Transverse colon (tissue), 4 donors: ENCODE measurements around the gene TNNC2. TPM values are rescaled to one million over a fixed set of nuclear protein-coding genes. Genes with fewer than 3 reads are reported as not detected.
"Not testable (repeated sequence)": the region's sequence is repeated elsewhere in the genome, so short reads cannot be mapped to it uniquely, and the experiment has no call there.

Experiments
- DNase-seq: peaks from one replicate; pipeline ENCODE4 v3.0.0-alpha.2; 2019
- H3K27ac ChIP-seq, 4 donors: fragments of 200-600 bp; sonication (generic); 2 replicates each; pipeline ENCODE4 v1.5.1; 2016 to 2018; ENCODE audit warnings: inconsistent platforms in 4 of 4
- H3K27me3 ChIP-seq: fragments of 200-600 bp; sonication (generic); 2 replicates; pipeline ENCODE4 v1.5.1; 2017; ENCODE audit warnings: inconsistent platforms
- H3K36me3 ChIP-seq, 4 donors: fragments of 200-600 bp; sonication (generic); 2 replicates each; pipeline ENCODE4 v1.5.1; 2017 to 2019; ENCODE audit warnings: inconsistent platforms in 4 of 4
- H3K4me1 ChIP-seq, 4 donors: fragments of 200-600 bp; sonication (generic); 2 replicates each; pipeline ENCODE4 v1.5.1; 2017 to 2020; ENCODE audit warnings: inconsistent platforms in 4 of 4
- H3K4me3 ChIP-seq, 4 donors: fragments of 200-600 bp; sonication (generic); 1 replicate in 1 of 4; 2 replicates in 3 of 4; pipeline versions ENCODE4 v1.5.1 to v1.6.1; 2017 to 2019; ENCODE audit warnings: inconsistent platforms in 4 of 4
- H3K9me3 ChIP-seq, 2 donors: fragments of 200-600 bp; sonication (generic); 2 replicates each; pipeline ENCODE4 v1.5.1; 2017 to 2019; ENCODE audit warnings: inconsistent platforms in 2 of 2
- CTCF ChIP-seq, 5 experiments: fragments of 200-600 bp in 3 of 5; fragments of 450-650 bp in 2 of 5; sonication (generic) in 3 of 5; IDR thresholded peaks; 1 replicate in 2 of 5; 2 replicates in 3 of 5; pipeline ENCODE4 v1.5.1; 2016 to 2017; ENCODE audit warnings: antibody characterized with exemption in 5 of 5, inconsistent platforms in 3 of 5, mild to moderate bottlenecking in 2 of 5, moderate library complexity in 1 of 5
- EP300 ChIP-seq: sonication (generic); formaldehyde crosslinking; IDR thresholded peaks from one replicate; pipeline ENCODE4 v1.6.1; 2017; ENCODE audit warnings: antibody characterized with exemption, low read depth
- POLR2A ChIP-seq: fragments of 450-650 bp; IDR thresholded peaks from one replicate; pipeline ENCODE4 v1.6.1; 2016; ENCODE audit warnings: antibody characterized with exemption, mild to moderate bottlenecking, moderate library complexity
- POLR2AphosphoS5 ChIP-seq, 3 donors: sonication (generic); formaldehyde crosslinking; IDR thresholded peaks; one replicate each; pipeline ENCODE4 v1.6.1; 2016; ENCODE audit warnings: antibody characterized with exemption in 3 of 3
- WGBS, 2 donors: methylation state at CpG; one replicate each; pipeline ENCODE4 v1.1.5; 2018; ENCODE audit warnings: low coverage in 1 of 2; 5-methylcytosine and 5-hydroxymethylcytosine counted together
- in situ Hi-C, 4 donors: fragments of 200-750 bp; cut with MboI; loops; one replicate each; pipeline versions ENCODE4 v1.15.0 to v1.15.1; 2017; ENCODE audit warnings: low sequenced_read_pairs in 3 of 4, low pct_ligation_motif_present in 1 of 4, low pct_unique_long_range_greater_than_20kb in 1 of 4
- intact Hi-C: fragments of 100-400 bp; cut with DNase I; formaldehyde crosslinking; loops from one replicate; pipeline ENCODE4 v1.15.1; 2023; ENCODE audit warnings: low total_unique reads
- total RNA-seq, 4 donors: library from RNA; depleted of rRNA; stranded (reverse); fragments of >200 nt; gene quantifications; one replicate each; pipeline ENCODE4 v1.1.0, GENCODE V29; 2016

Gene TNNC2
- total RNA-seq, 4 donors from 2014 or later: 3.5 to 36.3 (median 4.6) TPM; not detected in 1

GRCh38 chr20:45810191-45810970 is 16.7 kb downstream of the TNNC2 start:
- DNase-seq: no peak
- intact Hi-C loops: no loop called here
- no peak overlapping the region for H3K4me3 ChIP-seq
- TF ChIP-seq POLR2A (no peak), EP300 (no peak), CTCF (IDR thresholded peaks at IDR 0.05) (no peak), POLR2AphosphoS5 (IDR thresholded peaks at IDR 0.05) (no peak)
- in situ Hi-C loops: loop anchor here in 1 of 4 donors (25.0 kb wide), 1 partner anchor 152 kb away; the partner anchor contains the start of gene ZNF335
- H3K36me3 ChIP-seq: peaks cover 0 to 51% (median 22%) of the 10 kb centered on the region in 4 donors
- H3K4me1 ChIP-seq: peaks cover 6 to 22% (median 15%) of the 10 kb centered on the region in 4 donors
- H3K27me3 ChIP-seq: no peaks in the 10 kb centered on the region
- H3K9me3 ChIP-seq: no peaks in the 10 kb centered on the region
- no peak overlapping the region for H3K27ac ChIP-seq
- WGBS, 2 donors: 90 to 95% methylated on average over 5 to 8 of the region's 8 CpGs

- Histone ChIP-seq H3K27ac (no peak overlapping the region), H3K4me3 (no peak overlapping the region), H3K4me1 (peaks cover 0 to 12% (median 4%) of the 10 kb centered on the region in 4 donors), H3K36me3 (peaks cover 0 to 65% (median 32%) of the 10 kb centered on the region in 4 donors), H3K9me3 (no peaks in the 10 kb centered on the region), H3K27me3 (no peaks in the 10 kb centered on the region)
- TF ChIP-seq CTCF (IDR thresholded peaks at IDR 0.05) (no peak), POLR2A (no peak), POLR2AphosphoS5 (IDR thresholded peaks at IDR 0.05) (no peak), EP300 (no peak)
- 96 to 100% methylated on average over 1 to 7 of the region's 7 CpGs for WGBS, 2 donors
- in situ Hi-C loops: loop anchor here in 1 of 4 donors (25.0 kb wide), 1 partner anchor 160 kb away; the partner anchor contains the start of gene ZNF335
- DNase-seq: no peak
- intact Hi-C loops: loop anchor here (10.0 kb wide), 1 partner anchor 153 kb away; no protein-coding TSS in a partner anchor
These were observed 25.3 kb downstream of the TNNC2 start for GRCh38 chr20:45801851-45802250.

- Histone ChIP-seq H3K4me3 (no peak overlapping the region), H3K4me1 (peaks cover 0 to 12% (median 4%) of the 10 kb centered on the region in 4 donors), H3K36me3 (peaks cover 0 to 65% (median 26%) of the 10 kb centered on the region in 4 donors), H3K27me3 (no peaks in the 10 kb centered on the region), H3K9me3 (no peaks in the 10 kb centered on the region), H3K27ac (peak overlapping the region; percentile 24 to 42 (median 30))
- 32 to 34% methylated on average over 4 of the region's 4 CpGs for WGBS, 2 donors
- no peak for TF ChIP-seq POLR2A
- peak; percentile 62 to 70 (median 64) for TF ChIP-seq CTCF (IDR thresholded peaks at IDR 0.05)
- TF ChIP-seq POLR2AphosphoS5 (IDR thresholded peaks at IDR 0.05): peak in 1 of 3 donors; percentile 18
- no peak for TF ChIP-seq EP300
- intact Hi-C loops (loop anchor here (10.0 kb wide), 1 partner anchor 96 kb away; the partner anchor contains the start of genes CTSA and NEURL2), in situ Hi-C loops (loop anchor here in 1 of 4 donors (10.0 kb wide), 1 partner anchor 166 kb away; no protein-coding TSS in a partner anchor)
- peak; percentile 73 for DNase-seq
These were observed 28.0 kb downstream of the TNNC2 start for GRCh38 chr20:45798935-45799642.

GRCh38 chr20:45797955-45798354 is 29.2 kb downstream of the TNNC2 start:
- H3K36me3 ChIP-seq: peaks cover 0 to 60% (median 23%) of the 10 kb centered on the region in 4 donors
- not testable (repeated sequence) for H3K9me3 ChIP-seq, H3K27ac ChIP-seq, H3K4me3 ChIP-seq, H3K27me3 ChIP-seq, DNase-seq
- in situ Hi-C loops (loop anchor here in 1 of 4 donors (10.0 kb wide), 1 partner anchor 167 kb away; no protein-coding TSS in a partner anchor), intact Hi-C loops (loop anchor here (10.0 kb wide), 1 partner anchor 97 kb away; the partner anchor contains the start of genes CTSA and NEURL2)
- 92% methylated on average over 3 of the region's 3 CpGs; no CpG with 5 or more reads in 1 of the 2 donors for whole genome bisulfite sequencing, 2 donors
- peaks cover 5 to 19% (median 5%) of the 10 kb centered on the region in 4 donors for H3K4me1 ChIP-seq

GRCh38 chr20:45797510-45797909 is 29.6 kb downstream of the TNNC2 start:
- intact Hi-C loops (loop anchor here (10.0 kb wide), 1 partner anchor 97 kb away; the partner anchor contains the start of genes CTSA and NEURL2), in situ Hi-C loops (loop anchor here in 1 of 4 donors (10.0 kb wide), 1 partner anchor 167 kb away; no protein-coding TSS in a partner anchor)
- no CpG with 5 or more reads among the region's 1 CpG for WGBS, 2 donors

More at GRCh38 chr20:45797510-45797909, 29.6 kb downstream of the TNNC2 start:
- Histone ChIP-seq H3K4me1 (peaks cover 7 to 24% (median 9%) of the 10 kb centered on the region in 4 donors), H3K36me3 (peaks cover 0 to 55% (median 21%) of the 10 kb centered on the region in 4 donors)
- H3K27me3 ChIP-seq, H3K4me3 ChIP-seq, DNase-seq, H3K27ac ChIP-seq, H3K9me3 ChIP-seq: not testable (repeated sequence)
